ENCODE results near the gene GABRR2. TPM values are rescaled to one million over a fixed set of nuclear protein-coding genes. Genes with fewer than 3 reads are reported as not detected.

GABRR2 gene
- total RNA-seq, 6 experiments from 2014 or later: 0.10 to 0.24 (median 0.12) TPM; not detected in 2

DNA sequence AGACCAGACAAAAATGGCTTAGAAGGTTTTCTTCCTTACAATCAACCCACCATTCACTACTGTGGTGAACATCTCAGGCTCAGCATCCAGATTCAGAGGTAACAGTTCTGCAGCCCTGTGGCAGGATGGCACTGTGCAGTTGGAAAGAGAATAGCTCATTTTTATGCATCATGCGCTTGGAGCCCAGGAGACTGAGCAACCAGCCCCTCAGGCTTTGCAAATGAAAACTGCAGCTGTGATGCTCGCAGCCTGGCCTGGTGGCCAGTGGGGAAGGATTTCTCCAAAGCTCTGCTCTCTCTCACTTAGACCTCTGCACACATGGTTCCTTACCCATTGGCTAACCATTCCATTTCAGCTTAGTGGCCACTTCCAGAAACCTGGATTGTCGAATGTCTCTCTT lies 45.8 kb downstream of the GABRR2 start:
- DNase-seq: no peak
- Mint-ChIP-seq H3K36me3 (ENCODE audit: low read depth) (no peaks in the 10 kb centered on the region), H3K4me3 (no peak overlapping the region), H3K4me1 (ENCODE audit: low read depth) (no peaks in the 10 kb centered on the region), H3K9me3 (no peaks in the 10 kb centered on the region), H3K27me3 (ENCODE audit: insufficient read depth) (peaks cover 25% of the 10 kb centered on the region), H3K27ac (no peak overlapping the region)
- TF ChIP-seq, protein P1, sequence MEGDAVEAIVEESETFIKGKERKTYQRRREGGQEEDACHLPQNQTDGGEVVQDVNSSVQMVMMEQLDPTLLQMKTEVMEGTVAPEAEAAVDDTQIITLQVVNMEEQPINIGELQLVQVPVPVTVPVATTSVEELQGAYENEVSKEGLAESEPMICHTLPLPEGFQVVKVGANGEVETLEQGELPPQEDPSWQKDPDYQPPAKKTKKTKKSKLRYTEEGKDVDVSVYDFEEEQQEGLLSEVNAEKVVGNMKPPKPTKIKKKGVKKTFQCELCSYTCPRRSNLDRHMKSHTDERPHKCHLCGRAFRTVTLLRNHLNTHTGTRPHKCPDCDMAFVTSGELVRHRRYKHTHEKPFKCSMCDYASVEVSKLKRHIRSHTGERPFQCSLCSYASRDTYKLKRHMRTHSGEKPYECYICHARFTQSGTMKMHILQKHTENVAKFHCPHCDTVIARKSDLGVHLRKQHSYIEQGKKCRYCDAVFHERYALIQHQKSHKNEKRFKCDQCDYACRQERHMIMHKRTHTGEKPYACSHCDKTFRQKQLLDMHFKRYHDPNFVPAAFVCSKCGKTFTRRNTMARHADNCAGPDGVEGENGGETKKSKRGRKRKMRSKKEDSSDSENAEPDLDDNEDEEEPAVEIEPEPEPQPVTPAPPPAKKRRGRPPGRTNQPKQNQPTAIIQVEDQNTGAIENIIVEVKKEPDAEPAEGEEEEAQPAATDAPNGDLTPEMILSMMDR (IDR thresholded peaks at IDR 0.05): no peak

GRCh38 chr6:89268776-89269175 lies 46.3 kb downstream of the GABRR2 start:
- Mint-ChIP-seq H3K36me3 (ENCODE audit: low read depth) (no peaks in the 10 kb centered on the region), H3K27me3 (ENCODE audit: insufficient read depth) (peaks cover 25% of the 10 kb centered on the region), H3K4me3 (no peak overlapping the region), H3K9me3 (no peaks in the 10 kb centered on the region), H3K4me1 (ENCODE audit: low read depth) (no peaks in the 10 kb centered on the region), H3K27ac (no peak overlapping the region)
- DNase-seq: peak; percentile 2
- TF ChIP-seq, protein P1 (IDR thresholded peaks at IDR 0.05): no peak

- no peaks in the 10 kb centered on the region for H3K36me3 Mint-ChIP-seq (ENCODE audit: low read depth)
- no peaks in the 10 kb centered on the region for H3K9me3 Mint-ChIP-seq
- TF ChIP-seq, protein P1 (IDR thresholded peaks at IDR 0.05): no peak
- H3K4me3 Mint-ChIP-seq: no peak overlapping the region
- H3K27ac Mint-ChIP-seq: no peak overlapping the region
- no peaks in the 10 kb centered on the region for H3K4me1 Mint-ChIP-seq (ENCODE audit: low read depth)
- no peak for DNase-seq
- H3K27me3 Mint-ChIP-seq (ENCODE audit: insufficient read depth): peaks cover 25% of the 10 kb centered on the region
Observed at GRCh38 chr6:89267918-89268317, 47.2 kb downstream of the GABRR2 start.

- H3K9me3 Mint-ChIP-seq: no peaks in the 10 kb centered on the region
- H3K27ac Mint-ChIP-seq: no peak overlapping the region
- TF ChIP-seq, protein P1 (IDR thresholded peaks at IDR 0.05): no peak
- H3K27me3 Mint-ChIP-seq (ENCODE audit: insufficient read depth): peaks cover 9% of the 10 kb centered on the region
- H3K4me1 Mint-ChIP-seq (ENCODE audit: low read depth): no peaks in the 10 kb centered on the region
- no peaks in the 10 kb centered on the region for H3K36me3 Mint-ChIP-seq (ENCODE audit: low read depth)
- H3K4me3 Mint-ChIP-seq: no peak overlapping the region
- DNase-seq: no peak
Observed at GRCh38 chr6:89264296-89264695, 50.8 kb downstream of the GABRR2 start.

GRCh38 chr6:89260832-89261231 lies 54.3 kb downstream of the GABRR2 start:
- H3K4me3 Mint-ChIP-seq: no peak overlapping the region
- no peak for DNase-seq
- no peak overlapping the region for H3K27ac Mint-ChIP-seq
- peaks cover under 1% of the 10 kb centered on the region for H3K27me3 Mint-ChIP-seq (ENCODE audit: insufficient read depth)
- no peaks in the 10 kb centered on the region for H3K36me3 Mint-ChIP-seq (ENCODE audit: low read depth)
- TF ChIP-seq, protein P1 (IDR thresholded peaks at IDR 0.05): no peak
- no peaks in the 10 kb centered on the region for H3K4me1 Mint-ChIP-seq (ENCODE audit: low read depth)
- H3K9me3 Mint-ChIP-seq: no peaks in the 10 kb centered on the region

GRCh38 chr6:89260310-89260709 lies 54.8 kb downstream of the GABRR2 start:
- TF ChIP-seq, protein P1 (IDR thresholded peaks at IDR 0.05): no peak
- no peaks in the 10 kb centered on the region; the same call in none of the 2 replicates for H3K27me3 Mint-ChIP-seq (ENCODE audit: insufficient read depth)
- H3K27ac Mint-ChIP-seq: no peak overlapping the region
- H3K4me3 Mint-ChIP-seq: no peak overlapping the region
- H3K4me1 Mint-ChIP-seq (ENCODE audit: low read depth): no peaks in the 10 kb centered on the region
- H3K36me3 Mint-ChIP-seq (ENCODE audit: low read depth): no peaks in the 10 kb centered on the region
- no peaks in the 10 kb centered on the region for H3K9me3 Mint-ChIP-seq
- no peak for DNase-seq

Data from HFFc6 (cell line).